Skin of body (tissue), 2 donors: Measurements from ENCODE around the gene KDM4E. TPM values are rescaled to one million over a fixed set of nuclear protein-coding genes. Genes with fewer than 3 reads are reported as not detected.
"Not testable (repeated sequence)": the region's sequence is repeated elsewhere in the genome, so short reads cannot be mapped to it uniquely, and the experiment has no call there.

Source experiments
- DNase-seq: peaks from one replicate; lab custom pipeline; 2025; lab: John Stamatoyannopoulos, UW
- total RNA-seq: library from RNA; depleted of rRNA; stranded (reverse); fragments of >200 nt; gene quantifications from one replicate; pipeline ENCODE4 v1.2.3, GENCODE V29; 2014

KDM4E gene
- total RNA-seq, result not detected

- no peak for DNase-seq
These were observed at the start of gene KDM4E for GRCh38 chr11:95024958-95025357. KDM4E (plus strand) TSS chr11:95025258; CDS start chr11:95025558, 300 bp downstream.

DNA sequence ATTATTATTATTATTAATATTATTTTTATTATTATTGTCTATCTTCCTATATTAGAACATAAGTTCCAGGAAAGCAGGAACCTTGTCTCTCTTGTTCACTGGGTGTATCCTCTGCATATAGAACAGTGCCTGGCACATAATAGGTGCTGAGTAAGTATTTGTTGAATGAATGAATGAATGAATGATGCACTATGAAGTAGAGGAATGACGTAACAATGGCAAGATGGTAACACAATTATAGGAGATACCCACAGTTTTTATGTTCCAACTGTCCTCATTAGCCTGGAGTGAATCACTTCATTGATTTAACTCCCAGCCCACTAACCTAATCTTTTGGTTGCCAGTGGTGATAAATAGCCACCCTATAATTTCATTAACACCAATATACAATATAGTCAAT lies 49.5 kb upstream of the KDM4E start:
- DNase-seq, result no peak

- no peak for DNase-seq
These were observed 37.7 kb upstream of the KDM4E start for GRCh38 chr11:94987378-94987777.

DNA sequence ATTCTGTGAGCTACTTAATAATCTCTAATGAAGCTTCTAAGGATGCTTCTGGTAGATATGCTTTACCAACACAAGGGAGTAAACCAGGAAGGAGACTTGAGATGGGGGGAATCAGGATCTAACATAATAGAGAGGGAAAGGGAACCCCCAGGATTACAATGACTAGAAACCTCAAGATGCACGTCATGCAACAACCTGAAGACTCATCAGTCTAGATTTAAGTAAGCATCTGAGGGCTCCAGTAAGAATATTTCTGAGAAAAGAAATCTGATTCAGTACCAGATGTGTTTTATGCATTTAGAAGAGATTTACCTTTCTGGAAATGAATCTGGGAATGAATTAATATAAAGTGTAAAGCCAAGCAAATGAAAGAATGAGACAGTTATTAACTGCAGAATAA lies 36.3 kb upstream of the KDM4E start:
- no peak for DNase-seq

GRCh38 chr11:94993400-94993943 lies 31.6 kb upstream of the KDM4E start:
- no peak for DNase-seq

GRCh38 chr11:94997437-94997836 lies 27.6 kb upstream of the KDM4E start:
- no peak for DNase-seq

DNA sequence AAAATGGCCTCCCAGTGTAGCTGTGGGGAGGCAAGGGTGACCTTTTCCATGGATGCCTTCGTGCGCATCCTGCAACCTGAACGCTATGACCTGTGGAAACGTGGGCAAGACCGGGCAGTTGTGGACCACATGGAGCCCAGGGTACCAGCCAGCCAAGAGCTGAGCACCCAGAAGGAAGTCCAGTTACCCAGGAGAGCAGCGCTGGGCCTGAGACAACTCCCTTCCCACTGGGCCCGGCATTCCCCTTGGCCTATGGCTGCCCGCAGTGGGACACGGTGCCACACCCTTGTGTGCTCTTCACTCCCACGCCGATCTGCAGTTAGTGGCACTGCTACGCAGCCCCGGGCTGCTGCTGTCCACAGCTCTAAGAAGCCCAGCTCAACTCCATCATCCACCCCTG lies 26.8 kb upstream of the KDM4E start:
- DNase-seq, result no peak

- DNase-seq, result no peak
These were observed 21.3 kb upstream of the KDM4E start for GRCh38 chr11:95003716-95004115.

DNA sequence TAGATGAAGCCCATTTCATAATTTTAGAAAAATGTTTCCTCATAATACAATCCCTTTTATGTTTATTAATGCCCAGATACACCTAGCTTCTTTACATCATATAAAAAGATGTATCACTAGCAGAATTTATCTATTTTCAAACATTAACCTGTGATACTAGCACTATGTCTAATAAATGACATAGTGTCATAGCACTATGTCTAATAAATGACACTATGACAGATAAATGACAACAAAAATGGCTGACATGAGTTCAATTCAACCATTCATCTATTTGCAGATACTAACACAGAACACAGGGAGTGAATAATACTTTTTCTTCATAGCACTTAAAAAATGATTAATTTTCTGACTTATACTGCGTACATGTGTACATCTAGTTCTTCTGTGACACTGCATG lies 19.4 kb upstream of the KDM4E start:
- DNase-seq, result no peak

DNA sequence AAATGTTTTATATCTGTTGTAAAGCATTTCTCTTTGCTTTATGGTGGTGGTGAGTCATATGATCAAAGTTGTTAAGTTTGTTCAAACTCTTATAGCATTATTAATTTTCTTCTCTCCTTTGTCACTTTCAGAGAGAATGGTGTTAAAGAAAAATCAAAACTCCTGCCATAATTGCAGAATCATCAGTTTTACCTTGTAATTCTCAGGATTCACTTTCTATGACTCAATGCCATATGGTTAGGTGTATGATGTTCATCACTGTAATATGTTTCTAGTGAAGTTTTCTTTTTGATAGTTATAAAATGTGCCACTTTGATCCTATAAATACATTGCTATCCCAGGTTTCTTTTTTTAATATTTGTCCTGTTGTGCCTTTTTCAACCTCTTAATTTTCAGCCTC lies 13.7 kb upstream of the KDM4E start:
- DNase-seq, result no peak

DNA sequence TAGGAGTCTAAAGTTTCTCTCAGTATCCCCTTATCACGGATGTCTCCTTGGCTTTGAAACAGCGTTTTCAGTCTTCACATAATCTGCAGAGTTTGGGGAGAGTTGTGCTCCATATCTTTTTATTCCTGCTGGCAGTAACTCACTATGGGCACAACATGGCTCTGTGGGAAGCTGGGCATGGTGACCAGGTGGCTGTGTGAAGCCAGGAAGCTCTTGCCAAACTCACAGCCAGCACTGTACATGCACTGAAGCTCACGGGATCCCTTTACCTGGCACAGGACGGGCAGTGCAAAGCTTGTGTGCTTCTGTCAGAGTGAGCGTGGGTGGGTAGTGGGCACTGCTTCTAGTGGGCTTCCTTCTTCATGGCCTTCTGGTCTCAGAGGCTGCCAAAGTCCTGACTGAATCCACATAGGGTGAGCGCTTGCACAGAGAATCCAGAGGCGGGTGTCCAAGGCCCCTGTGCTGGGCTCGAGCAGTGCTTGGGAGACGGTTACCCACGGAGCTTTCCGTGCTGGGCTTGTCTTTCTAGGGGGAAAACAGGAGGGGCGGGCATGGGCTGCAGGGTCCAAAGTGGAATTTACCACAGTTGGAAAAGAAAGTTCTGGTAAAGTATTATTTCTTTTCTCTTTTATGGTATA lies 10.8 kb upstream of the KDM4E start:
- DNase-seq, result no peak

DNA sequence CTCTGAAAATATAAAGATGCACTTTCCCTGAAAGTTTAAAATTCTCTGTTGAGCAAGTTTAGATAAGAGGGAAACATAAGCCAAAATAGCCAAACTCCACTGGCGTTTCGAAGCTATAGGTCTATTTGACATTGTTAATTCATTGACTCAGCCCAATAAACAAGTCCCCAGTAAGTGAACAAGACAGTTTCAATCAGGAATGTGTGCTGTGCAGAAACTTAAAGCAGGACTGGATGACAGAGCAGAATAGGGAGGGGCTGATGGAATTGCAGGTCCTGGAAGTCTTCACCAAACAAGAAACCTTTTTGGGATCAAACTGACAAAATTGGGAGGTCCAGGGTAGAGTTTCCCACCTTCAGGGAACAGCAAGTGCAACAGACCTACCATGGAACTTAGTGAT lies 8.9 kb upstream of the KDM4E start:
- no peak for DNase-seq

DNA sequence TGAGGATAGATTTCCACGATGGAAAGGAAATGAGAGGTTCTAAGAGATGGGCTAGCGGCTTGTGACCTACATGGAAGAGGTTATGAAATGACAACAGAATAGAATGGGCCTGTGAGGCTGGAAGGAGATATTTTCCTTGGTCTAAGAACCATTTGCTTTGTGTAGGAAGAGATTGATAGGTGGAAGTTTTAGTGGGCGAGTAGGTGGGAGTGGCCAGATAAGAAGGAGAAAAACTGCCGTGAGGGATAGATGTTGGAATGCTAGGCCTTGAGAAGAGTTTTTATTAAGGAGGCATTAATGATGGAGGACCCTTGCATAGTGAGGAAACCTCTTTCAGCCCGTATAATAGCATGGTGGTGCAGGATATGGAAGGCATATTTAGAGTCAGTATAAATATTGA lies 3.6 kb upstream of the KDM4E start:
- not testable (repeated sequence) for DNase-seq

DNA sequence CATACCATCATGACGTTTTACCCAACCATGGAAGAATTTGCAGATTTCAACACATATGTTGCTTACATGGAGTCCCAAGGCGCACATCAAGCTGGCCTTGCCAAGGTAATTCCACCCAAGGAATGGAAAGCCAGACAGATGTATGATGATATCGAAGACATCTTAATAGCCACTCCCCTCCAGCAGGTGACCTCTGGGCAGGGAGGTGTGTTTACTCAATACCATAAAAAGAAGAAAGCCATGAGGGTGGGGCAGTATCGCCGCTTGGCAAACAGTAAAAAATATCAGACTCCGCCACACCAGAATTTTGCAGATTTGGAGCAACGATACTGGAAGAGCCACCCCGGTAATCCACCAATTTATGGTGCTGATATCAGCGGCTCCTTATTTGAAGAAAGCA lies 536 bp downstream of the KDM4E start:
- DNase-seq, result not testable (repeated sequence)

DNA sequence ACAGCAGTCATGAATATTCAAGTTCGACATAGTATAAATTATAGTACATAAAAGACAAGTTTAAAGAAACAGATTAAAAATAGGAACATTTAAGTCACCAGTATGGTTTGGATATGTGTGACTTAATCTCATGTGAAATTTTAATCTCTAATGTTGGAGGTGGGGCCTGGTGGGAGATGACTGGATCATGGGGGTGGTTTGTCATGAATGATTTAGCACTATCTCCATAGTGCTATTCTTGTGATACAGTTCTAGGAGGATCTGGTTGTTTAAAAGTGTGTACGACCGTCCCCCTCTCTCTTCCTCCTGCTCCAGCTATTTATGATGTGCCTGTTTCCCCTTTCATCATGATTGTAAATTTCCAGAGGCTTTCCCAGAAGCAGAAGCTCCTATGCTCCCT lies 3.3 kb downstream of the KDM4E start:
- no peak for DNase-seq

DNA sequence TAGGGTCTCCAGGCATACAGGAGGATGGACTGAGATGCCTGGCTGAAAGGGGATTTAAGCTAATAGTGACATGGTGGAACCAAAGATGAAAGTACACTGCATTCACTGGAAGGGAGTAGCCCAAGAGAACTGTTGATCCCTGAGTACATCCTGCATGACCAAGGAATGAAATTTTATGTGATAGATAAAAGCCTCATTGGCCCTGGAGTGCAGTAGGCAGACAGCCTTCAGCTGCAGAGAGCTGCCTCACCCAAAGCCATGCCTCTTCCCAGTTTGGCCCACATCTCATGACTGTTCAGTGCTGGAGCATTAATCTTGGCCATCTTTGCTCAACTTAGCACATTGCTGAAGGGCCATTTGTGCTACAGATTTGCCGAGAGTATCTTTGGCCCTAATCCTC lies 8.0 kb downstream of the KDM4E start:
- no peak for DNase-seq

DNA sequence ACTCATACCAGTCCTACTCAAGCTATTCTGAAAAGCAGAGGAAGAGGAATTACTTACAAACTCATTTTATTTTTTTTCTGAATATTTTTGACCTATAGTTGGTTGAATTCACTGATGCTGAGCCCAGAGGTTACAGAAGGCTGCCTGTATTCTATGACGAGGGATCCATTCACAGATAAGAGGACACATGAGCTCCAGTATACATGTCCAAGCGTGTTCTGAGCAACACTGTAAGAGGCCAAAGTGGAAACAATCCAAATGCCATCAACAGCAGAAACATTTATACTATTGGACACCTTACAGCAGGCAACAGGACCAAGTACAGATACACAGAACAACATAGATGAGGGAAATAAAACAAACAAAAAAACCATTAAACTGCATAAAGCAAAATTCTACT lies 10.3 kb downstream of the KDM4E start:
- no peak for DNase-seq

- not testable (repeated sequence) for DNase-seq
These were observed 12.4 kb downstream of the KDM4E start for GRCh38 chr11:95037356-95038035.

GRCh38 chr11:95042239-95042638 lies 17.2 kb downstream of the KDM4E start:
- no peak for DNase-seq

DNA sequence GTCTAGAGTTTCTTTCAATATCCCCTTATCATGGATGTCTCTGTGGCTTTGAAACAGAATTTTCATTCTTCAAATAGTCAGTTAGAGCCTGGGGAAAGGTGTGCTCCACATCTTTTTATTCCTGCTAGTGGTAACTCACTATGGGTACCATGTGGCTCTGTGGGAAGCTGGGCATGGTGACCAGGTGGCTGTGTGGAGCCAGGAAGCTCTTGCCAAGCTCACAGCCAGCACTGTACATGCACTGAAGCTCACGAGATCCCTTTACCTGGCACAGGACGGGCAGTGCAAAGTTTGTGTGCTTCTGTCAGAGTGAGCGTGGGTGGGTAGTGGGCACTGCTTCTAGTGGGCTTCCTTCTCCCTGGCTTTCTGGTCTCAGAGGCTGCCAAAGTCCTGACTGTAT lies 17.8 kb downstream of the KDM4E start:
- DNase-seq, result no peak

DNA sequence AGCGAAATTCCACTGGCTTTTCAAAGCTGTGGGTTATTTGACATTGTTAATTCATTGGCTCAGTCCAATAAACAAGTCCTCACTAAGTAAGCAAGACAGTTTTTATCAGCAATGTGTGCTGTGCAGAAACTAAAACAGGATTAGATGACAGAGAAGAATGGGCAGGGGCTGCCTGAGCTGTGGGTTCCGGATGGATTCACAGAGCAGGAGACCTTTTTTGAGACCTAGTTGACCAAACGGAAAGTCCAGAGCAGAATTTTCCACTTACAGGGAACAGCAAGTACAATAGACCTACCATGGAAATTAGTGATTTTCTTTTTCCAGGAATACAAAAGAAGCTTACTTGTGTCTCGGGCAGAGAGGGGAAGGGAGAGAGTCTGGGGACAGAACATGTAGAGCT lies 19.0 kb downstream of the KDM4E start:
- DNase-seq, result no peak

- DNase-seq, result peak; percentile 7
These were observed 20.8 kb downstream of the KDM4E start for GRCh38 chr11:95045812-95046211.

DNA sequence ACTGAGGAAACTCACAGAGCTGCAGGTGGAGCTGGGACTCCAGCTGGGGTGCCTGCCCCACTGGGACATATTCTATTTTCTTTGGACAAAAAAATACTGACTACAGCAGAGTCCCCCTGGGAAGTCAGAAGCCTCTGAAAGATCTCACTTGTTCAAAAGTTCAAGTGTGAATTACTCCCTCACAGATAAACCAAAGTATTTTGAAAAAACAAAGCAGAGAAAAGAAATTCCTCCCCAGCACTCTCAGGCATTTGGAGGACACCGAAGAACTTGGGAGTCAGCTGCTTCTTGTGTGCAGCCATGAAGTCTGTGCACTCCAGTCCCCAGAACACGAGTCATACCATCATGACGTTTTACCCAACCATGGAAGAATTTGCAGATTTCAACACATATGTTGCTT lies 24.1 kb downstream of the KDM4E start, which contains the start of gene KDM4F:
TSS of gene KDM4F (plus strand) at position 301 of the 400 bp plus-strand sequence.
- not testable (repeated sequence) for DNase-seq
